ENCODE data around the gene FOCAD. TPM values are rescaled to one million over a fixed set of nuclear protein-coding genes. Genes with fewer than 3 reads are reported as not detected.
A peak's percentile ranks its signal among the peaks of the same experiment; 100 is the strongest.

The FOCAD gene
- total and polyA plus RNA-seq, 10 of the 15 experiments (the other 5 are each of a cell fraction or from before 2014, with no cell fraction given): 13.7 to 93.0 (median 41.8) TPM

DNA sequence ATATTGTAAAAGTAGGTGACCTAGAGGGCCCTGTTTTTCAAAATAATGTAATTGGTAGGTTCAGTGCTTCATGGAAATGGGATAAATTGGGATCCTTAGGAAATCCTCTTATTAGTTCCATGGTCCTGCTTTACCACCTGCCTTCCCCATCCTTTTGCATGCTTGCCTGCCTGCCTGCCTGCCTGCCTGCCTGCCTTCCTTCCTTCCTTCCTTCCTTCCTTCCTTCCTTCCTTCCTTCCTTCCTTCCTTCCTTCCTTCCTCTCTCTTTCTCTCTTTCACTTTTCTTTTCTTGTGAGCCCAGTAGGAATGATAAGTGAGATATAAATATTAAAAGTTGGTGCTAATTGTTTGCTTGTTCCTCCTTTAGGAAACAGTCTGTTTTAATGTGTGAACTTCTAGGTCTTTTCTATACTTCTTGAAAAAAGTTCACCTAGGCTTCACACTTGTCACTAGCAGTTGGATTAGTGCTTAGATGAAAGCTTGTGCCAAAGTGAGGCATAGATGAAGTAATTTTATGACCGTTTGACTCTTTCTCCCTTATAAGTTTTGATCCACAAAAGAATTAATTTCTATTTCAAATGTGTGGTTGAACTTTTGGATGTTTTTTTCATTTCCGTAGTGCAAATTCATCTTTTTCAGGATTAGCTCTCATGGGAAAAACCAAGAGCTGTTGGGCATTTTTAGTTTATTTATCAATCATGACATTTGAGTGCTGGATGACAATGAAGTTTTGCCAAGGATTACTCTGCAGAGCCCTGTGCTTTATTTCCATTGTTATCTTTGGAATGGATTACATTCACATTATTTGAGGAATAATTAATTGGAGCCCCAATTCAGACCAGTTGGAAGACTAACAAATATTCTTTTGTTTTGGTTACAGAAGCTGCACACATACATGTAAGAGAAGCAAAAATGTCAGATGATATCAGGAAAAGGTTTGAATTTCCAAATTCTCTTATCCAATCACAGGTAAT, 30.7 kb downstream of the FOCAD start:
- FAIRE-seq: no peak
- CTCF ChIA-PET: interaction anchor here (1.4 kb wide), 1 partner anchor 226 kb away, joined by 6 read pairs; no protein-coding TSS in a partner anchor
- Histone ChIP-seq H3K4me2 (ENCODE audit: control insufficient read depth, insufficient read depth) (no peak overlapping the region), H3K9ac (ENCODE audit: control insufficient read depth, insufficient read depth, low read length) (no peak overlapping the region), H3K79me2 (ENCODE audit: control insufficient read depth, insufficient read depth, low read length) (no peaks in the 10 kb centered on the region; the same call in none of the 2 replicates), H3K27ac (ENCODE audit: control insufficient read depth, insufficient read depth) (no peak overlapping the region), H3K4me1 (ENCODE audit: control insufficient read depth, insufficient read depth, low read length) (no peaks in the 10 kb centered on the region), H4K20me1 (ENCODE audit: control insufficient read depth, insufficient read depth) (no peaks in the 10 kb centered on the region), H3K27me3 (replicated peaks in 1 of 2; ENCODE audit: control insufficient read depth in 2 of 2, insufficient read depth in 2 of 2, low read length in 1 of 2) (no peaks in the 10 kb centered on the region), H3K36me3 (ENCODE audit: control insufficient read depth in 2 of 2, insufficient read depth in 2 of 2, low read length in 1 of 2) (peaks cover 0 to 3% of the 10 kb centered on the region in 2 experiments; a peak in 1 of 4 replicates), H3K9me3 (replicated peaks; ENCODE audit: control insufficient read depth, insufficient read depth, low read length) (no peaks in the 10 kb centered on the region), H2AFZ (ENCODE audit: control insufficient read depth, low read depth, low read length) (no peak overlapping the region), H3K4me3 (no peak overlapping the region)
- TF ChIP-seq ETV6 (conservative IDR thresholded peaks at IDR 0.05 in 1 of 2, IDR thresholded peaks at IDR 0.05 in 1 of 2; ENCODE audit: borderline replicate concordance in 1 of 2, low read depth in 1 of 2) (peak in 1 of 2 experiments; percentile 94; a peak in 2 of 4 replicates), EED (IDR thresholded peaks at IDR 0.05; ENCODE audit: low read depth) (no peak)
- SMC1A ChIA-PET (ENCODE audit: uncharacterized antibody, unreplicated experiment): interaction anchor here (1.4 to 4.5 kb wide), 4 partner anchors 12 to 90 kb away, joined by 6 to 19 read pairs (median 8); no protein-coding TSS in a partner anchor
- no peak for ATAC-seq
- 92% methylated on average over 2 of the region's 2 CpGs for WGBS (ENCODE audit: insufficient coverage, insufficient replicate concordance, low lambda C conversion rate, missing lambda C conversion rate)
- RAD21 ChIA-PET (ENCODE audit: unreplicated experiment): interaction anchor here (1.3 kb wide), 1 partner anchor 227 kb away, joined by 4 read pairs; no protein-coding TSS in a partner anchor
- intact Hi-C loops (cut with micrococcal nuclease; ENCODE audit: unreplicated experiment): no loop called here
- in situ Hi-C loops (cut with MboI): no loop called here
- BruUV-seq (replicated peaks): no TSS peak
- POLR2A ChIA-PET: interaction anchor here (0.5 kb wide), 1 partner anchor 69 kb away, joined by 4 read pairs; no protein-coding TSS in a partner anchor
- no peak for DNase-seq (ENCODE audit: low read depth, low spot score)

DNA sequence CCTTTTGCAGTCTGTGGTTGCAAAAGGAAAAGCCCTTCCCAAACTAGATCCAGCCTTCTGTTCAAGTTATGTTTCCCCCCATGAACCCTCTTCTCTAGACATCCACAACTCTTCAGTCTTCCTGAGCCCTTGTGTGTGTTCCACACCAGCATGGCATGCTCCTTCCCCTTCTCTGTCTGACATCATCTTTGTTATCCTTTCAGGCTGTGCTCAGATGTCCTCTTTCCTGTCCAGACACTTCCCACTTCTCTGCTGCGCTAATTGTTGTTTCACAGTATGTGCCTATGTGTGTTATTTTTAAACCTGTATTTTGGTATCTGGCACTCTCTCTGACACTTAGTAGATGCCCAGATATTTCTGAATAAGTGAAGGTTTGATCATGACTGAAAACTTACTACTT, 38.2 kb downstream of the FOCAD start:
- Histone ChIP-seq H3K27me3 (replicated peaks in 1 of 2; ENCODE audit: control insufficient read depth in 2 of 2, insufficient read depth in 2 of 2, low read length in 1 of 2) (no peaks in the 10 kb centered on the region), H3K4me1 (ENCODE audit: control insufficient read depth, insufficient read depth, low read length) (no peaks in the 10 kb centered on the region; the same call in 1 of the 2 replicates), H4K20me1 (ENCODE audit: control insufficient read depth, insufficient read depth) (no peaks in the 10 kb centered on the region), H3K9me3 (replicated peaks; ENCODE audit: control insufficient read depth, insufficient read depth, low read length) (no peaks in the 10 kb centered on the region), H3K36me3 (ENCODE audit: control insufficient read depth in 2 of 2, insufficient read depth in 2 of 2, low read length in 1 of 2) (peaks cover 9 to 14% of the 10 kb centered on the region in 2 experiments; a peak in 3 of 4 replicates), H3K9ac (ENCODE audit: control insufficient read depth, insufficient read depth, low read length) (no peak overlapping the region), H3K79me2 (ENCODE audit: control insufficient read depth, insufficient read depth, low read length) (no peaks in the 10 kb centered on the region), H2AFZ (ENCODE audit: control insufficient read depth, low read depth, low read length) (no peak overlapping the region), H3K4me3 (no peak overlapping the region), H3K27ac (ENCODE audit: control insufficient read depth, insufficient read depth) (no peak overlapping the region), H3K4me2 (ENCODE audit: control insufficient read depth, insufficient read depth) (no peak overlapping the region)
- CTCF ChIA-PET: interaction anchor here (1.2 kb wide), 1 partner anchor 36 kb away, joined by 4 read pairs; no protein-coding TSS in a partner anchor
- ATAC-seq (no peak), DNase-seq (ENCODE audit: low read depth, low spot score) (no peak), FAIRE-seq (no peak)
- BruUV-seq (replicated peaks): no TSS peak
- SMC1A ChIA-PET (ENCODE audit: uncharacterized antibody, unreplicated experiment): interaction anchor here (1.6 kb wide), 1 partner anchor 36 kb away, joined by 6 read pairs; no protein-coding TSS in a partner anchor
- RAD21 ChIA-PET (ENCODE audit: unreplicated experiment): no interaction called here
- intact Hi-C loops (cut with micrococcal nuclease; ENCODE audit: unreplicated experiment): no loop called here
- 94% methylated on average over 1 of the region's 1 CpG for WGBS (ENCODE audit: insufficient coverage, insufficient replicate concordance, low lambda C conversion rate, missing lambda C conversion rate)
- POLR2A ChIA-PET: no interaction called here
- in situ Hi-C loops (cut with MboI): no loop called here
- no peak for TF ChIP-seq CREM (IDR thresholded peaks at IDR 0.05; ENCODE audit: low read depth)
- TF ChIP-seq, protein P1, sequence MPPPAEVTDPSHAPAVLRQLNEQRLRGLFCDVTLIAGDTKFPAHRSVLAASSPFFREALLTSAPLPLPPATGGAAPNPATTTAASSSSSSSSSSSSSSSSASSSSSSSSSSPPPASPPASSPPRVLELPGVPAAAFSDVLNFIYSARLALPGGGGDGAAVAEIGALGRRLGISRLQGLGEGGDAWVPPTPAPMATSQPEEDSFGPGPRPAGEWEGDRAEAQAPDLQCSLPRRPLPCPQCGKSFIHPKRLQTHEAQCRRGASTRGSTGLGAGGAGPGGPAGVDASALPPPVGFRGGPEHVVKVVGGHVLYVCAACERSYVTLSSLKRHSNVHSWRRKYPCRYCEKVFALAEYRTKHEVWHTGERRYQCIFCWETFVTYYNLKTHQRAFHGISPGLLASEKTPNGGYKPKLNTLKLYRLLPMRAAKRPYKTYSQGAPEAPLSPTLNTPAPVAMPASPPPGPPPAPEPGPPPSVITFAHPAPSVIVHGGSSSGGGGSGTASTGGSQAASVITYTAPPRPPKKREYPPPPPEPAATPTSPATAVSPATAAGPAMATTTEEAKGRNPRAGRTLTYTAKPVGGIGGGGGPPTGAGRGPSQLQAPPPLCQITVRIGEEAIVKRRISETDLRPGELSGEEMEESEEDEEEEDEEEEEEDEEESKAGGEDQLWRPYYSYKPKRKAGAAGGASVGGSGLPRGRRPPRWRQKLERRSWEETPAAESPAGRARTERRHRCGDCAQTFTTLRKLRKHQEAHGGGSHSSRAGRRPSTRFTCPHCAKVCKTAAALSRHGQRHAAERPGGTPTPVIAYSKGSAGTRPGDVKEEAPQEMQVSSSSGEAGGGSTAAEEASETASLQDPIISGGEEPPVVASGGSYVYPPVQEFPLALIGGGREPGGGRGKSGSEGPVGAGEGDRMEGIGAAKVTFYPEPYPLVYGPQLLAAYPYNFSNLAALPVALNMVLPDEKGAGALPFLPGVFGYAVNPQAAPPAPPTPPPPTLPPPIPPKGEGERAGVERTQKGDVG (CRISPR knock-in tag; IDR thresholded peaks at IDR 0.05): no peak
- TF ChIP-seq DPF2 (IDR thresholded peaks at IDR 0.05): no peak
- TF ChIP-seq ASH2L (IDR thresholded peaks at IDR 0.05; ENCODE audit: borderline replicate concordance, low read depth): no peak
- no peak for TF ChIP-seq PAX5 (IDR thresholded peaks at IDR 0.05; ENCODE audit: borderline replicate concordance, low read depth, low read length)
- TF ChIP-seq LARP7 (IDR thresholded peaks at IDR 0.05): no peak
- TF ChIP-seq, protein P2, sequence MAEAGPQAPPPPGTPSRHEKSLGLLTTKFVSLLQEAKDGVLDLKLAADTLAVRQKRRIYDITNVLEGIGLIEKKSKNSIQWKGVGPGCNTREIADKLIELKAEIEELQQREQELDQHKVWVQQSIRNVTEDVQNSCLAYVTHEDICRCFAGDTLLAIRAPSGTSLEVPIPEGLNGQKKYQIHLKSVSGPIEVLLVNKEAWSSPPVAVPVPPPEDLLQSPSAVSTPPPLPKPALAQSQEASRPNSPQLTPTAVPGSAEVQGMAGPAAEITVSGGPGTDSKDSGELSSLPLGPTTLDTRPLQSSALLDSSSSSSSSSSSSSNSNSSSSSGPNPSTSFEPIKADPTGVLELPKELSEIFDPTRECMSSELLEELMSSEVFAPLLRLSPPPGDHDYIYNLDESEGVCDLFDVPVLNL (IDR thresholded peaks at IDR 0.05; ENCODE audit: low read depth, low read length): no peak
- TF ChIP-seq NR2C2 (IDR thresholded peaks at IDR 0.05; ENCODE audit: borderline replicate concordance, control insufficient read depth, insufficient read length, low read depth): no peak
